Measurements from ENCODE around the gene PCDH10. TPM values are rescaled to one million over a fixed set of nuclear protein-coding genes. Genes with fewer than 3 reads are reported as not detected.

Gene PCDH10
- total and polyA plus RNA-seq, 2 of the 8 experiments (the other 6 are each of a cell fraction or from before 2014, with no cell fraction given) = 2.2 to 10.0 TPM

DNA sequence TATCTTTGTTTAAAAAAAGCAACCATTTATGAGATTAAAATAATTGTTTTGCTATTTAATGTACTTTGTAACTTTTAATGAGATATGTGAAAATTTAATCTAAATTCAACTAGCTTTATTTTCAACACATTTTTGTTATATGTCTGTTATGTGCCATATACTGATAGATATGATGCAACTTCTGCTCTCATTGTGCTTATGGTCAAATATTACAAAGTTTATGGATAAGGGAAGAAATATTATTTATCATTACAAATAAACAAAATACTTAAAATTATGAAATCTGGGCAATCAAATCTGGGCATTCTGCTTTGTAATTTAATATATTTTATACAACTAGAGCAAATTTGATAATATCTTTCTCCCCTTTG lies 40.0 kb downstream of the PCDH10 start:
- FAIRE-seq (no peak), DNase-seq (ENCODE audit: low read depth in 1 of 2, low spot score in 2 of 2) (no peak)
- Histone ChIP-seq H2AK5ac (ENCODE audit: low read depth, low read length) (no peak overlapping the region), H3K9ac (replicated peaks in 1 of 4; ENCODE audit: extremely low read depth in 1 of 4, low read depth in 3 of 4, low read length in 3 of 4) (no peak overlapping the region), H2BK15ac (ENCODE audit: low read length) (no peak overlapping the region), H3K79me2 (ENCODE audit: control insufficient read depth in 1 of 2, insufficient read depth in 2 of 2, low read length in 2 of 2) (no peaks in the 10 kb centered on the region), H3K9me3 (ENCODE audit: insufficient read depth in 2 of 2, low read depth in 1 of 2, low read length in 1 of 2) (no peaks in the 10 kb centered on the region), H2BK120ac (replicated peaks; ENCODE audit: low read depth, low read length) (no peak overlapping the region), H4K91ac (replicated peaks; ENCODE audit: insufficient read length, low read length) (no peak overlapping the region), H3K4me1 (replicated peaks in 1 of 4; ENCODE audit: control insufficient read depth in 3 of 4, insufficient read depth in 4 of 4, low read length in 3 of 4) (no peaks in the 10 kb centered on the region), H4K20me1 (replicated peaks in 1 of 2; ENCODE audit: control insufficient read depth in 1 of 2, insufficient read depth in 2 of 2, low read length in 2 of 2) (no peaks in the 10 kb centered on the region), H2BK5ac (ENCODE audit: low read depth, low read length) (no peak overlapping the region), H3K36me3 (ENCODE audit: control insufficient read depth in 2 of 4, insufficient read depth in 4 of 4, low read length in 3 of 4) (no peaks in the 10 kb centered on the region), H2AFZ (ENCODE audit: low read length) (no peak overlapping the region), H3K18ac (ENCODE audit: extremely low read depth, low read length) (no peak overlapping the region), H3K4me3 (ENCODE audit: extremely low read depth in 1 of 4, insufficient read depth in 2 of 4, low read depth in 3 of 4, low read length in 4 of 4) (no peak overlapping the region), H3K4me2 (ENCODE audit: insufficient read depth in 1 of 2, low read depth in 2 of 2, low read length in 2 of 2) (no peak overlapping the region), H3K56ac (replicated peaks; ENCODE audit: insufficient read length, low read depth, low read length) (no peak overlapping the region), H3K79me1 (ENCODE audit: low read depth, low read length) (no peaks in the 10 kb centered on the region), H3K23ac (ENCODE audit: insufficient read length) (no peak overlapping the region), H3K14ac (ENCODE audit: insufficient read length) (no peak overlapping the region), H2BK12ac (ENCODE audit: low read depth, low read length) (no peak overlapping the region), H4K8ac (ENCODE audit: extremely low read depth, insufficient read depth, low read length) (no peak overlapping the region), H3K4ac (replicated peaks; ENCODE audit: insufficient read length, low read depth, low read length) (no peak overlapping the region), H2BK20ac (ENCODE audit: low read length) (no peak overlapping the region), H4K5ac (ENCODE audit: insufficient read length, low read depth, low read length) (no peak overlapping the region), H3K27ac (ENCODE audit: low read depth, low read length) (no peak overlapping the region), H3K23me2 (ENCODE audit: low read depth, low read length) (no peaks in the 10 kb centered on the region), H3K27me3 (replicated peaks in 1 of 4; ENCODE audit: control insufficient read depth in 3 of 4, extremely low read depth in 1 of 4, insufficient read depth in 3 of 4, low read length in 3 of 4) (no peaks in the 10 kb centered on the region)
- CTCF ChIA-PET (ENCODE audit: partially characterized antibody) = interaction anchor here (1.5 kb wide), 1 partner anchor 74 kb away, joined by 4 read pairs; no protein-coding TSS in a partner anchor
- POLR2A ChIA-PET (ENCODE audit: partially characterized antibody) = no interaction called here
- no peak for TF ChIP-seq BRCA1 (IDR thresholded peaks at IDR 0.05; ENCODE audit: low read depth, low read length)
- TF ChIP-seq GABPA (IDR thresholded peaks at IDR 0.05; ENCODE audit: borderline replicate concordance, insufficient read depth, low read length) = no peak
- TF ChIP-seq FOSL1 (IDR thresholded peaks at IDR 0.05; ENCODE audit: insufficient read depth, low read depth, low read length) = no peak
- TF ChIP-seq EGR1 (IDR thresholded peaks at IDR 0.05; ENCODE audit: borderline replicate concordance, low read depth, low read length) = no peak

Measured in H1 (cell line).